Femur (tissue), 1 donor: ENCODE measurements around the gene NOTUM.
"Not testable (repeated sequence)": the region's sequence is repeated elsewhere in the genome, so short reads cannot be mapped to it uniquely, and the experiment has no call there.

Experiments
- DNase-seq: peaks from one replicate; pipeline ENCODE4 v3.0.0-alpha.2; 2017

The NOTUM gene

DNA sequence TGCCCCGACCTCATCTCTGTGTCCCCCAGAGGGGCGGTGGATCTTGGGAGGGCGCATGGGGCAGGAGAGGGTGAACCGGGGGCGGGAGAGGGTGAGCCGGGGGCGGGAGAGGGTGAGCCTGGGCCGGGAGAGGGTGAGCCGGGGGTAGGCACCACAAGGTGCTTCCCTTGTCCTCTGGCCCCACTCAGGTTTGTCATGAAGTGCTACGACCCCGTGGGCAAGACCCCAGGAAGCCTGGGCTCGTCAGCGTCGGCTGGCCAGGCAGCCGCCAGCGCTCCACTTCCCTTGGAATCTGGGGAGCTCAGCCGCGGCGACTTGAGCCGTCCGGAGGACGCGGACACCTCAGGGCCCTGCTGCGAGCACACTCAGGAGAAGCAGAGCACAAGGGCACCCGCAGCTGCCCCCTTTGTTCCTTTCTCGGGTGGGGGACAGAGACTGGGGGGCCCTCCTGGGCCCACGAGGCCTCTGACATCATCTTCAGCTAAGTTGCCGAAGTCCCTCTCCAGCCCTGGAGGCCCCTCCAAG is 35.3 kb upstream of the NOTUM start:
- DNase-seq = no peak

DNA sequence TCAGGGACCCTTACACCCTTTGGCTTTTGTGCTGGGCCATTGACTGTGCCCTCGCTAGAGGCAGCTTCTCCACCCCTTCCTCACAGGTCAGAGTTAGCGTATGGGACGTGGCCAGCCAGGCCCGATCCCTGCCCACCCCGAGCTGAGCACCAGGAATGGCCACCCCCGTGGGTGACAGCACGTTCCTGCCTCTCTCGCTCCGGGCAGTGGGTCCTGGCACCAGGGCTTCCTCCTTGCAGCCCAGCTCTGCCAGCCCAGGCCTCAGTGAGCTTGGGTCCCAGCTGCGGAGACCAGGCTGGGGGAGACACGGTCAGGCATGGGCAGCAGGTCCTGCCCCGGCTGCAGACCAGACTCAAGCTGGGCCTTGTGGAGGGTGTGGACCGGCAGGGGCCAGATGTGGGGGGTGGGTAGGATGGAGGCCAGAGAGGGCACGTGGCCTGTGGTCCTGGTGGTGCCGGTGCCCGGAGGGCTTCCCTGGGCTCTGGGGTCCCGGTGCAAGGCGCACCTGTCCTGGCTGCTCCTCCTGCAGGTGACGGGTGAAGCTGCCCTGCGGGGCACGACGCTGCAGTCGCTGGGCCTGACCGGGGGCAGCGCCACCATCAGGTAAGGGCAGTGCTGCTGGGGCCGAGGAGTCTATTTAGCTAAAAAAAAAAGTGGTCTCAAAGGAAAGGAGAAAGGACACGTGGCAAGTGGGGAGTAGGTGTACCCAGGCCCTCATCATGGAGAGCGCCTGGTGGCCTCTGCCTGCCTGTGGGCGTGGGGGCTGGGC is 34.7 kb upstream of the NOTUM start:
- no peak for DNase-seq

DNA sequence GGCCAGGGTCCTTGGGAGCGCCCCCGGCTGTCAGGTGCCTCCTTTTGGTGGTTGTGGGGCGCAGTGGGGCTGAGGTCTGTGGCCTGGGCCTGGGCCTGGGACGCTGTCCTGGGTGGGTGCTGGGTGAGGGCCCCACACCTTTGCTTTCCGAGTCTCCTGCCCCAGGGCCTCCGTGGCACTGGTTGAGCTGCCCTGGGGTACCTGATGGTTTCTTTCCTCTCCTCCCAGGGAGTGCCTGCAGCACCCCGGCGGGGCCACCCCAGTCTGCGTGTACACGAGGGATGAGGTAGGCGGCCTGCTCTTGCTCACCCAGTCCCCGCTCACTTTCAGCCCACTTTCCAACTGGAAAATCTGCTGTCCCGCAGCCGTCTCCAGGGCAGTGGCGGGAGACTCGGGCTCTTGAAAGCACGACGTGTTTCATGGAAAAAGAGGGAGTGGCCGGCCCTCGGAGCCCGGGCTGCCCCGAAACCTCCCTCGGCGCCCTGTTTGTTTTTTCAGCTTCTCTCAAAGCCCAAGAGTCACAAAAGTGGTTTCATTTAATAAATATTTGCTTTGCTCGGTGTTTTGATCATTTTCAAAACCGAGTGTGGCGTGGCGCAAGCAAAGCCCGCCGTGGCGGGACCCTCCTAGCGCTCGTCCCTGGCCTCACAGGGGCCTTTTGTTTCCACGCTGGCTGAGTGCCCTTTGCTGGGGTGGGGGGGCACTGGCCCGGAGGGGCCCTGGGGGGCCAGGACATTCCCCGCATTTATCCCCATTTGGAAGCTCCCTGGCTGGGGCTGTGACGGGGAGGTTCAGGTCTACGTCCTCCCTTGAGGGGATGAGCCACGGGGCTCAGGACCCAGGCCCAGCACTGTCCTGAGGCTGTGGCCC is 33.8 kb upstream of the NOTUM start:
- peak; percentile 52 for DNase-seq

DNA sequence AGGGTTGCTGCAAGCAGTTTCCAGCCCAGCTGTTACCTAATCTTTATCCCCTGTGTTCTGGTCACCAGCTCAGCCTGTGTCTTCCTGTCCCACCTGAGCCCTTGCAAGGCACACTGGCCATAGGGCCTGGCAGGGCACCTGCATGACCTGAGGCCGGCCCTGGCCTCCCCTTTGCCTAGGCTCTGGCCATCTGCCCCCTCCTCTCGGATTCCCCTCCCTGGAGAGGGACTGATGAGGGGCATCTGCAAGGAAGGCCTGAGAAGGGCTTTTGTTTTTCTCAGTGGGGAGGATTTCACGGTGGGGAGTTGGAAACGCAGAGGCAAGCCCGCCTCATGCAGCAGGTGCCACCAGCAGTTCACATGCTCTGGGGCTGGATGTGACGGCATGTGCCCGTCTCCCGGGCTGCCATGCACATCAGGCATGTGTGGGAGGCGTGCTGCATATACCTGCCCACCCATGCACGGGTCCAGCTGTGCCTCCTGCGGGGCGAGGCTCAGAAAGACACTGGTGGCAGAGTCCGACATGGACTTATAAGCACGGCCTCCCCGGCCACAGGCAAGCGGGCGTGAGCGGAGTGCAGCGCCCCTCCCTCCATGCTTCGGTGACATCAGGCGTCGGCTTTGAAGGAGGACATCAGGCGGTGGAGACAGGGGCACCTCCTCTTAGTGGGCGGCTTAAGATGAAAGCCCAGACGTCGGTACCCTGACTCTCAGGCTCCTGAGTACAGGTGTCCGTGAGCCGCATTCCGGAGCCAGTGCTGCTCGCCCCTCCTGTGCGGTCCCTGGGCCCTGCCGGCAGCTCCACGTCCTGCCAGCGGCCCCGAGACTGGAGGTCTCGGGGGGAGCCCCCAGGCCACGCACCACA is 33.0 kb upstream of the NOTUM start:
- no peak for DNase-seq

DNA sequence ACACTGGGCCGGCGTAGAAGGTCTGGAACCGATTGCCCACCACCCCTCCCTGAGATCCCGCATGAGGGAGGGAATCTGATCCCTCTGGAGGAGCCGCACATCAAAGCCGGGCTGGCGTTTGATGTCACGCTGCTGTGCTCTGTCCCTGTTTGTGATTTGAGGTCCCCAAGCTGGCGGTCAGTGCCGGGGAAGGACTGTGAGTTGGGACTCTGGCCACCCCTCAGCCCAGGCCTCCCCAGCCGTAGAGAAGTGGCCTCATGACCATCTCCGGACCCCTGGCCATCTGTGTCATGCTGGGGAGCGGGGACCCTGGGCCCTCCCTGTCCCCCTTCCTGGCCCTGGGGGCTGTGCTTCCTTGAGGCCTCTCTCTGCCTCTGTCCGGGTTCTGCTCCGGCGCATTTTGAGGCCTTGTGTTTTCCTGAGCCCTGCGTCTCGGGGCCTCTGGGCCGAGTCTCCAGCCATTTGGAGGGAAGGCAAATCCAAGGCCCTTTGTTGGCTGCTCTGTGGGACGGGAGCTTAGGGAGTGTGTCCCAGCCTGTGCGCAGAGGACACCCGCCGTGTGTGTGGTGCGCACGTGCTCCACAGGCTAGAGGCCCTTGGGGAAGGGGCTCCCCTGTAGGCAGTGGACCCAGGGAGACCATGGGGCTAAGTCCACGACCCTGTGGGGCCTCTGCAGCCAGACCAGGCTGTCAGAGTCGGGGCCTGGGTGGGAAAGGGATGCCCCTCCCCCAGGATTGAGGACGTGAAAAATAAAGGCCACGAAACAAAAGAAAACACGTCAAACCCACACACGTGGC is 31.5 kb upstream of the NOTUM start:
- no peak for DNase-seq

DNA sequence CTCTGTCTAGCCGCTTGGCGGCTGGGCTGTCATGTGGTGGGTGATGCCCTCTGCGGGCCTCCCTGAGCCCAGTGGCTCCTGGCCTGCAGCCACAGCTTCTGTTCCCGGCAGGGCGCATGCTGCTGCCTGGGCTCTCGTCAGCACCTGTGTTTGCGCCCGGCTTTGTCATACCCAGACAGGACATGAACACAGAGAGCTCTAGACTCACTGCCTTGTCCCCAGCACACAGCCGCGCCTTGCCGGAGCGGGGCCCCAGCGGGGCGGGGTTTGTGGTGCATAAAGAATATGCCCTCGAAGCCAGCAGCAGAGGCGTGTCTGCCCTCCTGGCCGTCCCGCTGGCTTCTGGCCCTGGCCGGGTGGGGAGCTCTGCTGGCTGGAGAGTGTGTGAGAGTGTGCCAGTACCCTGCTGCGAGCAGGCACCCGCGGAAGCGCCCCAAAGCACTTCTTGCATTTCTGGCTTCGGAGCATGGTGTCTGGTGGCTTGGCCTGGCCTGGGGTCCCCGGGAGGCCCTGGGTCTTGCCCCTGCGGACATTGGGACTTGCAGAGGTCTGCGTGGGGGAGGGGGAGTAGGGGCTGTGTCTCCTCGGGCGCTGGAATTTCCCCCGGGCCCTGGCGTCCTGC is 30.8 kb upstream of the NOTUM start:
- DNase-seq = peak; percentile 91

DNA sequence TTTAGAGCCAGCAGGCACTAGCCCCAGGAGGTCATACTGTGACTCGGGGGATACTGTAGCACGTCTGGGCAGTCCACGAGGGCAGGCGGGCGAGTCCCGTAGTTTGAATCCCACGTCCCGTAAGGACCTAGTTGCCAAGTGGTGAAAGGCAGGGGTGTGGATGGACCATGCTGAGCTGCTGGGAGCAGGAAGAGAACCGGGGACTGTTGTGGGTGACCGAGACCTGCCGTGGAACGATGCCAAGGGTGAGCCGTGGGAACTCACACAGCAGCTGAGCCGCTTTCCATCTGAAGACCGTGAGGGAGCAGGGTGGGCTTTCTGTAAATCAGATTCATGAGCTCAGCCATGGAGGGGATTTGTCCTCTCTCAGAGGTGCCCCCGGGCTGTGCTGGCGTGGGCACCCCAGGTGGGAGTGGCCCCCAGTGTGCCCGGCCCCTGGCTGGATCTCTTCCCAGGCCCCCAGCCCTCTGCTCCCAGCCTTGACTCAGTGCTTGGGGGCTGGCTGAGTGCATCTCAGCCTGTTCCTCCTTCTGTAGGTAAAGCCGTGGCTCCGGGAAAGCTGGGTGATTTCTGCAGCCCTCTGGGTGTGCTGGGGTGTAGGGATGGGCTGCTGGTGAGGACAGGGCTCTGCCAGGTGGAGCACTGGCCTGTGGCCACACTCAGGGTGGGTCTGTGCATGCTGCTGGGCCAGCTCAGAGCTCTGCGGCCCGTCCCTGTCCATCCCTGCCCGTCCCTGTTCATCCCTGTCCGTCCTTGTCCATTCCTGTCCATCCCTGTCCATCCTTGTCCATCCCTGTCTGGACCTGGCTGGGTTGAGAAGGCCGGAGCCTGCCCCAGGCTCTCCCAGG is 30.1 kb upstream of the NOTUM start:
- no peak for DNase-seq

DNA sequence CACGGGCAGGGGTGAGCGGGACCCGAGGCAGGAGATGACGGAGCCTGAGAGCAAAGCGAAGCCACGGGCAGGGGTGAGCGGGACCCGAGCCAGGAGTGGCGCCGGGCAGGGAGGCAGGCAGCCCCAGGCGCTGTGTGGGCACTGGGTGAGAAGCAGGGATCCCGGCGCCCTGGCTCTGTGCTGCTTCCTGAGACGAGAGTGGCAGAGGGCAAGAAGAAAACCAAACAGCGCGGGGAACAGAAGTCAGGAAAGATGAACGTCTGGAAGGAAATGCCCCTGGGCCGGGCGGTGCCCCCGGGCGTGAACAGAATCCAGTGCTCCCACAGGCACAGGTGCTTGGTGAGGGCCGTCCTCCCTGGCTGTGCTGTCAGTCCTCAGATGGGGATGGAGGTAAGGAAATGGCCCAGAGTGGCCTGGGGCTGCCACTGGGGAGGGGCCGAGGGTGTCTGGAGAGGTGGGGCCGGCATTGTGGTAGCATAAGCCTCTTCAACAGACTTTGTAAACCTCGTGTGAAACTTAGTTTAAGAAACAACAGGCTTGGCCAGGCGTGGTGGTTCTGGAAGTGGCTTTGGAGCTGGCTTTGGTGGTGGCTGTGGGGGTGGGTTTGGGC is 26.3 kb upstream of the NOTUM start:
- no peak for DNase-seq

DNA sequence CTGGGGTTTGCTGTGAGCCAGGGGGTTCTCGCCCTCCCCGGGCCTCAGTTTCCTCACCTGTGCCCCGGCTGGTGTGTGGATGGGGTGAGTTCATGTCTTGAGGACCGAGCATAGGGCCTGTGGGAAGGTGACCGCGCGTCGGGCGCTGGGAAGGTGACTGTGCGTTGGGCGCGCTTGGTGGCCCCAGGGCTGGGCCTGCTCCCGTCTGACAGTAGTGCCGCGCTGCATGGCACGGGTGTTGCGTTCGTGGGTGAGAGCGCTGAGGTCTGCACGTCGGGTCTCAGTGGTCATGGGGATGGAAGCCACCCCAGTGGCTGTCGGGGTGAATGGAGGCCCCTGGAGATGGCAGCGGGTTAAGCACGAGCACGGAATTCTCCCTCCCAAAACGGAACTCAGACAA is 25.6 kb upstream of the NOTUM start:
- no peak for DNase-seq

DNA sequence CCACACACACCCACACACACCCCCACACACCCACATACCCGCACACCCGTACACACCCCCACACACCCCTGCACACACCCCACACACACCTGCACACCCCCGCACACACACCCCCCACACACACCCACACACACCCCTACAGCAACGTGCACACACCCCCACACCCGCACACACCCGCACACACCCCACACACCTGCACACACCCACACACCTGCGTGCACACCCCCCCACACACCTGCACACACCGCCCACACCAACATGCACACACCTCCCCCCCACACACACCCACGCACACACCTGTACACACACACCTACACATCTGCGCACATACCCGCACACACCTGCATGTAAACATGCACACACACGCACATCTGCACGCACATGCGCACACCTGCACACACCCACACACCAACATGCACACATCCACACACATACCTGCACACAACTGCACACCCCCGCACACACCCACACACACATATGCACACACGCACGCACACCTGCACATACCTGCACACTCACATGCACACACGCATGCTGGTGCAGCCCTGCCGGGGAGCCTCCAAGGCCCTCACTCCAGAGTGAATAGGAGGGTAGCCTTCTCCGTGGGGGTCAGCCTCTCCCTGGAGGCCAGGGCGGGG is 23.9 kb upstream of the NOTUM start:
- DNase-seq = no peak

DNA sequence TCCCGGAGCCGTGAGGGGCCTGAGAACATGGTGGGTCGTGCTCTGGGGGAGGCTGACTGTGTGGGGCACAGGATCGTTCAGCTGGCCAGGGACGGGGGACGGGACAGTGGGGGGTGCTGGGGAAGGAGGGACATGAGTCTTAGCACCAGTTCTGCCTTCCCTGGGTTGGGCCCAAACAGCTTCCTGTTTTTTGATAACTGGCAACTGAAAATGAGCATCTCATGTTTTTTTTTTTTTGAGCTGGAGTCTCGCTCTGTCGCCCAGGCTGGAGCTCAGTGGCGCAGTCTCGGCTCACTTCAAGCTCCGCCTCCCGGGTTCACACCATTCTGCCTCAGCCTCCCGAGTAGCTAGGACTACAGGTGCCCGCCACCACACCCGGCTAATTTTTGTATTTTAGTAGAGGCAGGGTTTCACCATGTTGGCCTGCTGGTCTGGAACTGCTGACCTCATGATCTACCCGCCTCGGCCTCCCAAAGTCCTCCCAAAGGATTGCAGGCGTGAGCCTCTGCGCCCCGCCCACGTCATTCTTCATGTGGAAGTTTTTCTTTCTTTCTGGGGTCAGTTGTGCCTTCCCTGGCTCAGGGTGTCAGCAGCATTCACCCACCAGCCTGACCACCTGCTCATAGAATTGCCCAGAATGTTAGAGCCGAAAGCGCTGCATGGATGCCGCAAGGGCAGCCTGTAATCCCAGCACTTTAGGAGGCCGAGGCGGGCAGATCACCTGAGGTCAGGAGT is 22.8 kb upstream of the NOTUM start:
- no peak for DNase-seq

DNA sequence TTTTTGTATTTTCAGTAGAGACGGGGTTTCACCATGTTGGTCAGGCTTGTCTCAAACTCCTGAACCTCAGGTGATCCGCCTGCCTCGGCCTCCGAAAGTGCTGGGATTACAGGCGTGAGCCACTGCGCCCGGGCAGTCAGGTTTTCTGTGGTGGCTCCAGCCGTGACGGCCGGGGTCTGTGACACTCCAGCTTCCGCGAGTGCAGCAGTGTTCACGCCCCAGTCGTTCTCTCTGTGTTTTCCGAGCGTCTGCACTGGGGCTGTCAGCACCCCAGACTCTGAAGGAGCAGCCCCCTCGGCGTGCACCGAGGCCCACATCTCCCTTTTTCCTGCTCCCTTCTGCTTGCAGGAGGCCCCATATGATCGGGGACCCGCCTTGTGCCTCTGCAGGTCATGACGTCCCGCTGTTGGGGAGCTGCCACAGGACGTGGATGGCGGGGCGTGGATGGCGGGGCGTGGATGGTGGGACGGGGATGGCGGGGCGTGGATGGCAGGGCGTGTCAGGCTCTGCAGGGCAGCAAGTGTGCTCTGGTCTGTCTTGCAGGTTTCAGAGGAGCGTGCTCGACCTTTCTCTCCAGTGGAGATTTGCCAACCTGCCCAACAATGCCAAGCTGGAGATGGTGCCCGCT is 22.1 kb upstream of the NOTUM start:
- no peak for DNase-seq

DNA sequence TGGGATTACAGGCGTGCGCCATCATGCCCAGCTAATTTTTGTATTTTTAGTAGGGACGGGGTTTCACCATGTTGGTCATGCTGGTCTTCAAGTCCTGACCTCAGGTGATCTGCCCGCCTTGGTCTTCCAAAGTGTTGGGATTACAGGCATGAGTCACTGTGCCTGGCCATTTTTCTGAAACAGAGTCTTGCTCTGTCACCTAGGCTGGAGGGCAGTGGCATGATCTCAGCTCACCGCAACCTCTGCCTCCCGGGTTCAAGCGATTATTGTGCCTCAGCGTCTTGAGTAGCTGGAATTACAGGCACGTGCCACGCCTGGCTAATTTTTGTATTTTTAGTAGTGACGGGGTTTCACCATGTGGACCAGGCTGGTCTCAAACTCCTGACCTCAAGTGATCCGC is 20.5 kb upstream of the NOTUM start:
- not testable (repeated sequence) for DNase-seq

DNA sequence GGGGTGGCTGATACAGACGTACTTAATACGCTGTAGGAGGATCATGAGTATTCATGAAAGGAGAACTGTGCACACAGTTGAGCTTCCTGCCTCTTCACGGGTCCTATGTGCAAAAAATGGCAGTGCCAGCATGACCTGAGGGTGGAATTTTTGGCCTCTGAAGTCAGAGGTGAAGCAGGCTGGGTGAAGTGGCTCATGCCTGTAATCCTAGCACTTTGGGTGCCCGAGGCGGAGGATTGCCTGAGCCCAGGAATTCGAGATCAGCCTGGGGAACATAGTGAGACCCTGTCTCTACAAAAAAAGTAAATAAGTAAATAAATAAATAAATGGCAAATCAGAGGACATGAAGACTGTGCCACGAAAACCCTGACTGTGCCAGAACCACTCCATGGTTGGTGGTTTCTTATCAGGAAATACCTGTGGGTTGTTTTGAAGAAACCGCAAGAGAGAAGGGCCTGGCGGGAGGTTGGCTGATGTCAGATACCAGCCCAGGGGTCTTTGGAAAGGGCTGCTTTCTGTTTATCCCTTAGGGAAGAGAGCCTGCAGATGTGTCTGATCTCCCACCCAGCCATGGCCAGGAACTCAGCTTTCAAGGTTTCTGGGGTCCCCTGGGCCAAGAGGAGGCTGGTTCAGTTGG is 19.8 kb upstream of the NOTUM start:
- no peak for DNase-seq

DNA sequence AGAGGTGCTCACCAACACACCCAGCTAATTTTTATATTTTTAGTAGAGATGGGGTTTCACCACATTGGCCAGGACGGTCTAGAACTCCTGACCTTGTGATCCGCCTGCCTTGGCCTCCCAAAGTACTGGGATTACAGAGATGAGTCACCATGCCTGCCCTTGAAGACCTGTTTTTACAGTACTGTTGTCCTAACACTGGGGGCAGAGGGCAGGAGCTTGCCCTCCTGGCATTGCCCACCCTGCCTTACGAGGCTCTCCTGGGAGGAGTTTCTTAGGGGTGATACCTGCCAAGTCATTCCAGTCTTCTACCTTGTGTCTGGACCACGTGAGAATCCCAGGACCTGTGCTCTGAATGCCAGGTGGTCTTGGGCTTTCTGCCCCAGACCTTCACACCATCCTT is 19.1 kb upstream of the NOTUM start:
- DNase-seq = no peak

DNA sequence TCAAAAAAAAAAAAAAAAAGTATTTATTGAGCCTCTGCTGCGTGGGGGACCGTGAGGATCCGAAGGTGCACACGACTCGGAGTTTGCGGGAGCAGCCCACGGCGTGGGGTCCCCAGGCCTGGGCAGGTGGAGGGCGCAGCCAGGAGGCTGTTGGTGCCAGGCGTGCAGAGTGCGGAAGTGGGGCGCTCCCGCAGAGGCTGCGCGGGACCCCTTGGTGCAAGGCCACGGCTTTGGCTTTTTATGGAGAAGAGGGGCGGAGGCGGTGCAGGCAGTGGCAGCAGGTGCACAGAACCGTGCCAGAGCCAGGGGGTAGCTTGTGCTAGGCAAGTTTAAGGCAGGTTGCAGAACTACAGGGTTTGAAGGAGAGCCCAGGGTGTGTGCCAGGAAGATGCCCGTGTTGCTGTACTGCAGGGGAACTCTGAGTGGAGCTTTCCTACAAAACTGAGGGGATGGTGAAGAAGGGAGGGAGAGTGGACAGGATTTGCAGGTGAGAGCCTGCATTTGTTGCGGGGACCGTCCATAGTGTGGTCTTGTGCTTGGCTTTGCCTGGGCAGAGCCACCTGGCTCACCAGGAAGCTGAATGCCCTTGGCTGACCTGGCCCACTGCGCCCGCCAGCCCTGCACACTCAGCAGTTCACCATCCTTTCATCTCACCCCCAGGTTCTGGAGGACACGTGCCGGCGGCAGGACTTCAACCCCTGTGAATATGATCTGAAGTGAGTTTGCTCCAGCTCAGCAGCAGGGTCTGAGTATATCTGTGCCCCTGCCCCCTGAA is 17.7 kb upstream of the NOTUM start:
- no peak for DNase-seq

DNA sequence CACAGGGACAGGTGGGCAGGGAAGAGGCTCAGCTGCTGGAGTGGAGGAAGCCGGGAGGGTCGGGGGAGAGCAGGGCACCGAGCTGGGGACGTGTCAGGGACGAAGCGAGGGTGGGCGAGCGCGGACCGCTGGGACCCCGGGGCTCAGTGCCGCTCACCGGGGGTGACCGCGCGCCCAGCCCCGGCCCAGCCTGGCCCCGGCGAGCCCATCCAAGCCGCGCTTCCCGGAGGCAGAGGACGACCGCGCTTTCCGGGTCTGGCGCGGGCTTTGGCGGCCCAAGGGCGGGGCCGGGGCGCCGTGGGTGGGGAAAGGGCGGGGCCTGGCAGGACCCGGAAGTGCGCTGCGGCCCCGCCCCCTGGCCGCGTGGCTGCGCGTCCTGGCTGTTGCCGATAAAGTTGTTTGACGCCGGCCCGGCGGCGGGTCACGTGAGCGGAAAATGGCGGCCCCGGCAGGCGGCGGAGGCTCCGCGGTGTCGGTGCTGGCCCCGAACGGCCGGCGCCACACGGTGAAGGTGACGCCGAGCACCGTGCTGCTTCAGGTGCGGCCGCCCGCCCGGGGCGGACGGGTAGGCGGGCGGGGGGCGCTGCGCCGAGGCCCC is 16.3 kb upstream of the NOTUM start, which contains the start of gene ASPSCR1:
ASPSCR1 (plus strand) TSS at position 419 of the 598 bp plus-strand sequence; CDS start at position 437, 18 bp downstream.
- DNase-seq = peak; percentile 95
